Right lung (tissue), 5 donors: ENCODE measurements around the gene DCAF16. TPM values are rescaled to one million over a fixed set of nuclear protein-coding genes. Genes with fewer than 3 reads are reported as not detected.

Experiments used
- polyA plus RNA-seq, 5 donors: library from polyadenylated mRNA; unstranded; fragments of 120-200 nt; gene quantifications; one replicate each; pipeline versions ENCODE4 v1.2.1 to v1.2.3, GENCODE V29; 2013; ENCODE audit warnings: inconsistent platforms in 1 of 5, low replicate concordance in 1 of 5; ENCODE audit not compliant: insufficient read length in 5 of 5, insufficient read depth in 1 of 5

Gene DCAF16
- polyA plus RNA-seq, 5 donors, result 44.3 to 75.0 (median 60.3) TPM

Other genes starting within 250 kb of the DCAF16 start
- gene LAP3, start 233.6 kb downstream of the DCAF16 start, polyA plus RNA-seq, result 10 to 100 TPM; 63.9 to 72.8 (median 68.2) TPM
- gene MED28, start 196.1 kb downstream of the DCAF16 start, polyA plus RNA-seq, result 10 to 100 TPM; 56.8 to 82.7 (median 69.3) TPM
- under 1 TPM; 0.13 to 0.33 (median 0.22) TPM for gene FAM184B, start 29.1 kb downstream of the DCAF16 start, polyA plus RNA-seq
- 10 to 100 TPM; 14.5 to 58.9 (median 32.4) TPM for gene NCAPG, start 222 bp upstream of the DCAF16 start, polyA plus RNA-seq
- gene LCORL, start 211.0 kb upstream of the DCAF16 start, polyA plus RNA-seq, result 10 to 100 TPM; 11.7 to 23.9 (median 19.1) TPM